ENCODE measurements around the gene MLPH.

- no peak for TF ChIP-seq MYC (IDR thresholded peaks at IDR 0.05; ENCODE audit: low read depth, low read length)
- no peak for TF ChIP-seq CTCF (IDR thresholded peaks at IDR 0.05; ENCODE audit: low read depth, low read length)
- TF ChIP-seq POLR2A (IDR thresholded peaks at IDR 0.05; ENCODE audit: extremely low read depth, insufficient read length): no peak
These were observed 46.7 kb downstream of the MLPH start for GRCh38 chr2:237533668-237534161.

All from NB4 (cell line).